Panc1 (cell line): ENCODE data around the gene ALAS2. TPM values are rescaled to one million over a fixed set of nuclear protein-coding genes. Genes with fewer than 3 reads are reported as not detected.

ENCODE experiments used
- ATAC-seq: fragments of 200-7000 bp; cut with Tn5 transposase; 2 replicates; pipeline ENCODE4 v1.9.1; 2020; ENCODE audit warnings: mild to moderate bottlenecking, moderate library complexity
- BruUV-seq: library from RNA; stranded (reverse); fragments of 400-500 nt; replicated peaks from 2 replicates; lab custom pipeline; 2021; lab: Mats Ljungman, UMichigan
- CTCF ChIA-PET: fragments of 300-600 bp; sonication (Branson Sonifier 250); formaldehyde crosslinking; loops from one replicate; lab custom pipeline; 2022; ENCODE audit warnings: antibody characterized with exemption; lab: Charles Lee
- POLR2A ChIA-PET: fragments of 300-600 bp; sonication (Branson Sonifier 250); formaldehyde crosslinking; loops from one replicate; lab custom pipeline; 2022; ENCODE audit warnings: antibody characterized with exemption; lab: Charles Lee
- DNase-seq: peaks from one replicate; pipeline ENCODE4 v3.0.0-alpha.2; 2010; ENCODE audit warnings: low read depth, low spot score
- H3K27ac ChIP-seq: 2 replicates; pipeline ENCODE4 v1.5.1; 2011; ENCODE audit warnings: mild to moderate bottlenecking, low read length, inconsistent platforms
- H3K27me3 ChIP-seq: fragments of 200-500 bp; sonication (Bioruptor generic); 2 replicates; pipeline ENCODE4 v1.6.0; 2014; ENCODE audit warnings: low read length, inconsistent platforms; ENCODE audit not compliant: control insufficient read depth, insufficient read depth
- H3K36me3 ChIP-seq: fragments of 200-500 bp; sonication (Bioruptor generic); 2 replicates; pipeline ENCODE4 v1.5.1; 2014; ENCODE audit warnings: inconsistent platforms, mild to moderate bottlenecking, low read length, moderate library complexity; ENCODE audit not compliant: control insufficient read depth, insufficient read depth
- H3K4me1 ChIP-seq: 2 replicates; pipeline ENCODE4 v1.5.1; 2011; ENCODE audit warnings: inconsistent platforms, mild to moderate bottlenecking, low read length, moderate library complexity; ENCODE audit not compliant: control insufficient read depth, insufficient read depth
- H3K4me3 ChIP-seq, 2 experiments: 2 replicates each; pipeline ENCODE4 v1.5.1; 2011 to 2012; ENCODE audit warnings: low read depth in 2 of 2, low read length in 2 of 2, mild to moderate bottlenecking in 2 of 2, inconsistent platforms in 1 of 2, moderate library complexity in 1 of 2
- H3K9me3 ChIP-seq: fragments of 200-500 bp; sonication (Bioruptor generic); 2 replicates; pipeline ENCODE4 v1.5.1; 2014; ENCODE audit warnings: low read depth, mild to moderate bottlenecking, inconsistent platforms, low read length, moderate library complexity; ENCODE audit not compliant: control insufficient read depth, insufficient read depth
- POLR2AphosphoS5 ChIP-seq: IDR thresholded peaks from 2 replicates; pipeline ENCODE4 v1.6.1; 2012; ENCODE audit warnings: mild to moderate bottlenecking, low read depth, low read length, moderate library complexity
- SIN3A ChIP-seq: IDR thresholded peaks from 2 replicates; pipeline ENCODE4 v1.6.1; 2012; ENCODE audit warnings: low read depth, mild to moderate bottlenecking, low read length, moderate library complexity, borderline replicate concordance; ENCODE audit not compliant: insufficient read depth
- TCF7L2 ChIP-seq: IDR thresholded peaks from 2 replicates; pipeline ENCODE4 v1.6.1; 2011; ENCODE audit warnings: mild to moderate bottlenecking, low read depth, low read length, inconsistent platforms
- in situ Hi-C: cut with HindIII; loops from 2 replicates; pipeline ENCODE4 v1.10.0; 2016; ENCODE audit warnings: low sequenced_read_pairs, low pct_unique_long_range_greater_than_20kb
- intact Hi-C: fragments of 100-400 bp; cut with micrococcal nuclease; formaldehyde crosslinking; loops from one replicate; pipeline ENCODE4 v1.10.0; 2022; ENCODE audit not compliant: unreplicated experiment
- total RNA-seq: library from RNA; stranded (reverse); gene quantifications from one replicate; pipeline ENCODE4 v1.2.1, GENCODE V29; 2021; ENCODE audit not compliant: unreplicated experiment
- TF ChIP-seq, protein P1 (sequence below), 2 experiments: IDR thresholded peaks; 2 replicates each; pipeline ENCODE4 v1.6.1; 2011 to 2012; ENCODE audit warnings: low read depth in 2 of 2, control low read depth in 1 of 2, low read length in 1 of 2, mild to moderate bottlenecking in 1 of 2, moderate library complexity in 1 of 2; ENCODE audit not compliant: insufficient read depth in 1 of 2
- TF ChIP-seq, protein P2 (sequence below): fragments of 450-650 bp; IDR thresholded peaks from 2 replicates; pipeline ENCODE4 v1.5.1; 2017; ENCODE audit warnings: mild to moderate bottlenecking

The ALAS2 gene
- total RNA-seq, 1 experiment from 2014 or later: not detected

DNA sequence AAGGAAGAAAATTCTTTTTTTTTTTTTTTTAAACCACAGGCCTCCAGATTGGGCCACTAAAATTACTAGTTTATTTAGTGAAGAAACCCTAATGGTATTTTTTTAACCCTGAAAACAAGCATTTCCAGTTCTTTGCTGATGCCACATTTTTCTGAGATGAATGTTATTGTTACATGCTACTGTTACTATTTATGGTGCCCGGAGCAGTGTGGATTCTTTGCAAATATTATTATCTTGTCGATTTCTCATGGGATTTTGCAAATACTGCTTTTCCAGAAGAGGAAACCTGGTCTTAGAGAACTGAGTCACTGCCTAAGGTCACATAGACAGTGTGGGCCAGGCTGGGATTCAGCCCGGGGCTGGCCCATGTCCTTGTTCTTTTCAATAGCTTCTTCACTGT is 8.7 kb upstream of the ALAS2 start:
- ATAC-seq: no peak
- ChIA-PET POLR2A (no interaction called here), CTCF (no interaction called here)
- Histone ChIP-seq H3K4me1 (no peaks in the 10 kb centered on the region), H3K36me3 (no peaks in the 10 kb centered on the region), H3K27me3 (no peaks in the 10 kb centered on the region), H3K9me3 (no peaks in the 10 kb centered on the region), H3K4me3 (no peak overlapping the region), H3K27ac (no peak overlapping the region)
- DNase-seq: no peak
- in situ Hi-C loops: no loop called here
- BruUV-seq: no TSS peak
- no peak for TF ChIP-seq SIN3A
- no peak for TF ChIP-seq TCF7L2
- TF ChIP-seq, protein P1, sequence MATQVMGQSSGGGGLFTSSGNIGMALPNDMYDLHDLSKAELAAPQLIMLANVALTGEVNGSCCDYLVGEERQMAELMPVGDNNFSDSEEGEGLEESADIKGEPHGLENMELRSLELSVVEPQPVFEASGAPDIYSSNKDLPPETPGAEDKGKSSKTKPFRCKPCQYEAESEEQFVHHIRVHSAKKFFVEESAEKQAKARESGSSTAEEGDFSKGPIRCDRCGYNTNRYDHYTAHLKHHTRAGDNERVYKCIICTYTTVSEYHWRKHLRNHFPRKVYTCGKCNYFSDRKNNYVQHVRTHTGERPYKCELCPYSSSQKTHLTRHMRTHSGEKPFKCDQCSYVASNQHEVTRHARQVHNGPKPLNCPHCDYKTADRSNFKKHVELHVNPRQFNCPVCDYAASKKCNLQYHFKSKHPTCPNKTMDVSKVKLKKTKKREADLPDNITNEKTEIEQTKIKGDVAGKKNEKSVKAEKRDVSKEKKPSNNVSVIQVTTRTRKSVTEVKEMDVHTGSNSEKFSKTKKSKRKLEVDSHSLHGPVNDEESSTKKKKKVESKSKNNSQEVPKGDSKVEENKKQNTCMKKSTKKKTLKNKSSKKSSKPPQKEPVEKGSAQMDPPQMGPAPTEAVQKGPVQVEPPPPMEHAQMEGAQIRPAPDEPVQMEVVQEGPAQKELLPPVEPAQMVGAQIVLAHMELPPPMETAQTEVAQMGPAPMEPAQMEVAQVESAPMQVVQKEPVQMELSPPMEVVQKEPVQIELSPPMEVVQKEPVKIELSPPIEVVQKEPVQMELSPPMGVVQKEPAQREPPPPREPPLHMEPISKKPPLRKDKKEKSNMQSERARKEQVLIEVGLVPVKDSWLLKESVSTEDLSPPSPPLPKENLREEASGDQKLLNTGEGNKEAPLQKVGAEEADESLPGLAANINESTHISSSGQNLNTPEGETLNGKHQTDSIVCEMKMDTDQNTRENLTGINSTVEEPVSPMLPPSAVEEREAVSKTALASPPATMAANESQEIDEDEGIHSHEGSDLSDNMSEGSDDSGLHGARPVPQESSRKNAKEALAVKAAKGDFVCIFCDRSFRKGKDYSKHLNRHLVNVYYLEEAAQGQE (IDR thresholded peaks at IDR 0.05; ENCODE audit: insufficient read depth in 1 of 2, low read depth in 2 of 2, low read length in 1 of 2): no peak
- intact Hi-C loops: no loop called here

DNA sequence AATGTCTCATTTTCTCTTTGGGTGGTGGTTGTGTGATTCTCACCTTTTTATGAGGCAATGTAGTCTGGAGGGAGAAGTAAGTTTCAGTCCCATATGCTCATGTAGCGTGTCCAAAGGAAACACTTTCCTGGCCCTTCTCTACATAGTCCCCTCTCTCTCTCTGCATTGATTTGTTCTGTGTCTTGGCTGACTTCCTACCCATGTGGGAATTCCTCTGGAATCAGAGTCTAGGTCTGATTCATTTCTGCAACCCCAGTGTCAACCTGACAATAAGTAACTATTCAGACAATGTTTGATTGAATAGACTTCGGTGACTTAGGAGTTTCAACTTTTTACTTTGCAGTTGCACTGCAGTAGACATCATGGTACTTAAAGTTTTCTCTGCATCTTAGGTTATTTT is 2.7 kb upstream of the ALAS2 start:
- no peak for DNase-seq
- TF ChIP-seq, protein P2, sequence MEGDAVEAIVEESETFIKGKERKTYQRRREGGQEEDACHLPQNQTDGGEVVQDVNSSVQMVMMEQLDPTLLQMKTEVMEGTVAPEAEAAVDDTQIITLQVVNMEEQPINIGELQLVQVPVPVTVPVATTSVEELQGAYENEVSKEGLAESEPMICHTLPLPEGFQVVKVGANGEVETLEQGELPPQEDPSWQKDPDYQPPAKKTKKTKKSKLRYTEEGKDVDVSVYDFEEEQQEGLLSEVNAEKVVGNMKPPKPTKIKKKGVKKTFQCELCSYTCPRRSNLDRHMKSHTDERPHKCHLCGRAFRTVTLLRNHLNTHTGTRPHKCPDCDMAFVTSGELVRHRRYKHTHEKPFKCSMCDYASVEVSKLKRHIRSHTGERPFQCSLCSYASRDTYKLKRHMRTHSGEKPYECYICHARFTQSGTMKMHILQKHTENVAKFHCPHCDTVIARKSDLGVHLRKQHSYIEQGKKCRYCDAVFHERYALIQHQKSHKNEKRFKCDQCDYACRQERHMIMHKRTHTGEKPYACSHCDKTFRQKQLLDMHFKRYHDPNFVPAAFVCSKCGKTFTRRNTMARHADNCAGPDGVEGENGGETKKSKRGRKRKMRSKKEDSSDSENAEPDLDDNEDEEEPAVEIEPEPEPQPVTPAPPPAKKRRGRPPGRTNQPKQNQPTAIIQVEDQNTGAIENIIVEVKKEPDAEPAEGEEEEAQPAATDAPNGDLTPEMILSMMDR: no peak
- TF ChIP-seq TCF7L2 (no peak), POLR2AphosphoS5 (no peak), SIN3A (no peak)
- TF ChIP-seq, protein P1 (IDR thresholded peaks at IDR 0.05; ENCODE audit: insufficient read depth in 1 of 2, low read depth in 2 of 2, low read length in 1 of 2): no peak
- ChIA-PET CTCF (no interaction called here), POLR2A (no interaction called here)
- no peaks in the 10 kb centered on the region for H3K36me3 ChIP-seq
- H3K27ac ChIP-seq: no peak overlapping the region
- H3K9me3 ChIP-seq: no peaks in the 10 kb centered on the region
- H3K27me3 ChIP-seq: no peaks in the 10 kb centered on the region
- intact Hi-C loops: no loop called here
- no peak for ATAC-seq
- no peaks in the 10 kb centered on the region for H3K4me1 ChIP-seq
- no TSS peak for BruUV-seq
- H3K4me3 ChIP-seq: no peak overlapping the region
- in situ Hi-C loops: no loop called here
